NCI-H1436 treated with DMSO at 0.1 percent for 48 hours (cell line): ENCODE measurements around the gene RNF144B.

ENCODE experiments used
- DNase-seq: peaks from one replicate; lab custom pipeline; 2025; lab: John Stamatoyannopoulos, UW

RNF144B gene

GRCh38 chr6:18513253-18513798 is 126.2 kb downstream of the RNF144B start:
- no peak for DNase-seq

DNA sequence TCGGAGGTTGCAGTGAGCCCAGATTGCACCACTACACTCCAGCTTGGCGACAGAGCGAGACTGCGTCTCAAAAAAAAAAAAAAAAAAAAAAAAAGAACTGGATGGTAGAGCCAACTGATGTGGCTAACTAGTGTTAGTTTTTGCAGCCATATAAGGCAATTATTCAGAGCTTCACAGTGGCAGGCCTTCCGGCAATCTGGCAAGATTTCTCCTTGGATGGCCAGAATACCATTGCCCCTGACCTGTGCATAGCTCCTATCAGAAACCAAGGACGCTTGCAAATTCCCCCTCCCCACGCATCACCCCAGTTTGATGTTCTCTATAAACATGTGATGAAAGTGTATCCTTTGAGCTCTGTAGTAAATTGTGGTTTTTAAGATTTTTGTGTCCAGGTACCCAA is 127.0 kb downstream of the RNF144B start:
- DNase-seq: no peak

DNA sequence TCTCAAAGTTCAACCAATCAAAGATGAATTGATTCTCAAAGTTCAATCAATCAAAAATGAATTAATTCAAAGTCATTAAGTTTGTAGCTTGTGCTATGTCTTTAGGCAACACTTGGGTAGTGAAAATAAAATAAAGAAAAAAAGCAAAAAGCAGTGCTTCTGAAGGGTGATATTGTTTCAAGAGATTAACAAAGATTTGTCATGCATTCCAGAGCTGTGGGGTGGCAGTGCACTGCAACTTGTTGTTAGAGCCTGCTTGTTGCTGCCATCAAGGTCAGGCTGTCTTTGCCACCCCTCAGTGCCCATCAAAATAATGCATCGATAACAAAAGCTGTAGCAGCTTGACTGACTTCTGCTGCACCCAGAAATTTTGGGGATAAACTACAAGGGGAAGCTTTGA is 128.6 kb downstream of the RNF144B start:
- DNase-seq: no peak
